ENCODE measurements around the gene VSIG4.

DNA sequence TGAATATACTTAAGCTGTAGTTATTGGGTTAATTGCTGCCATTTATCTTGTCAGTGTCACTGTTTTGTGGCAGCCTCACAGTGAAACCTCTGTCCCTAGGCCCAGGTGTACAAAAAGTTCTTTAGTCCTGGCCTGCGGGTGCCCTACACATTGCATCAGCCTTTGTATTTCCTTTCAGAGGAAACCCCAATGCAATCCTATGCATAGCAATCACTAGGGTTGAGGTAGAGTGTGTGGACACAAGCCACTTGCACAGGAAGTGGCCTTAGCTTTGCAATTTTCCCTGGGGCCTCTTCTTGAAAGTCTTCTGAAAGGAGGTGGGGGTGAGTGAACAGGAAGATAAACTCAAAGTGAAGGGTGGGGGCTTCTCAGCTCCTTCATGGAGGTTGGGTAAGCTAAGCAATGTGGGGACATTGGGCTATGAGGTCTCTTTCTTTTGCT, 27.8 kb downstream of the VSIG4 start:
- TF ChIP-seq ZNF658 (tag by site-specific recombination; IDR thresholded peaks at IDR 0.05): no peak
- TF ChIP-seq GFI1B (tag by site-specific recombination; IDR thresholded peaks at IDR 0.05): no peak
- TF ChIP-seq ZNF335 (tag by site-specific recombination; conservative IDR thresholded peaks at IDR 0.05): no peak
- TF ChIP-seq, protein P1, sequence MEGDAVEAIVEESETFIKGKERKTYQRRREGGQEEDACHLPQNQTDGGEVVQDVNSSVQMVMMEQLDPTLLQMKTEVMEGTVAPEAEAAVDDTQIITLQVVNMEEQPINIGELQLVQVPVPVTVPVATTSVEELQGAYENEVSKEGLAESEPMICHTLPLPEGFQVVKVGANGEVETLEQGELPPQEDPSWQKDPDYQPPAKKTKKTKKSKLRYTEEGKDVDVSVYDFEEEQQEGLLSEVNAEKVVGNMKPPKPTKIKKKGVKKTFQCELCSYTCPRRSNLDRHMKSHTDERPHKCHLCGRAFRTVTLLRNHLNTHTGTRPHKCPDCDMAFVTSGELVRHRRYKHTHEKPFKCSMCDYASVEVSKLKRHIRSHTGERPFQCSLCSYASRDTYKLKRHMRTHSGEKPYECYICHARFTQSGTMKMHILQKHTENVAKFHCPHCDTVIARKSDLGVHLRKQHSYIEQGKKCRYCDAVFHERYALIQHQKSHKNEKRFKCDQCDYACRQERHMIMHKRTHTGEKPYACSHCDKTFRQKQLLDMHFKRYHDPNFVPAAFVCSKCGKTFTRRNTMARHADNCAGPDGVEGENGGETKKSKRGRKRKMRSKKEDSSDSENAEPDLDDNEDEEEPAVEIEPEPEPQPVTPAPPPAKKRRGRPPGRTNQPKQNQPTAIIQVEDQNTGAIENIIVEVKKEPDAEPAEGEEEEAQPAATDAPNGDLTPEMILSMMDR (tag by site-specific recombination; IDR thresholded peaks at IDR 0.05): no peak
- TF ChIP-seq ZNF530 (tag by site-specific recombination; IDR thresholded peaks at IDR 0.05; ENCODE audit: low read depth): no peak
- TF ChIP-seq ZNF777 (tag by site-specific recombination; IDR thresholded peaks at IDR 0.05; ENCODE audit: borderline replicate concordance): no peak
- no peak for TF ChIP-seq SP2 (tag by site-specific recombination; IDR thresholded peaks at IDR 0.05)
- TF ChIP-seq ZNF211 (tag by site-specific recombination; IDR thresholded peaks at IDR 0.05; ENCODE audit: low read depth): no peak
